ENCODE measurements around the gene PUM1. TPM values are rescaled to one million over a fixed set of nuclear protein-coding genes. Genes with fewer than 3 reads are reported as not detected.
A peak's percentile ranks its signal among the peaks of the same experiment; 100 is the strongest.

PUM1 gene
- total and polyA plus RNA-seq, 2 of the 8 experiments (the other 6 are each of a cell fraction or from before 2014, with no cell fraction given): 122 to 177 TPM

- Histone ChIP-seq H3K23ac (ENCODE audit: insufficient read length) (no peak overlapping the region), H3K18ac (ENCODE audit: extremely low read depth, low read length) (no peak overlapping the region), H3K4me2 (ENCODE audit: insufficient read depth in 1 of 2, low read depth in 2 of 2, low read length in 2 of 2) (no peak overlapping the region), H3K9me3 (ENCODE audit: insufficient read depth in 2 of 2, low read depth in 1 of 2, low read length in 1 of 2) (no peaks in the 10 kb centered on the region), H3K79me1 (ENCODE audit: low read depth, low read length) (no peaks in the 10 kb centered on the region), H4K5ac (ENCODE audit: insufficient read length, low read depth, low read length) (no peak overlapping the region), H2BK12ac (ENCODE audit: low read depth, low read length) (no peak overlapping the region), H2BK20ac (ENCODE audit: low read length) (no peak overlapping the region), H3K4ac (replicated peaks; ENCODE audit: insufficient read length, low read depth, low read length) (no peak overlapping the region), H3K14ac (ENCODE audit: insufficient read length) (no peak overlapping the region), H3K56ac (replicated peaks; ENCODE audit: insufficient read length, low read depth, low read length) (no peak overlapping the region), H2AK5ac (ENCODE audit: low read depth, low read length) (no peak overlapping the region), H3K36me3 (ENCODE audit: control insufficient read depth in 2 of 4, insufficient read depth in 4 of 4, low read length in 3 of 4) (peaks cover 6 to 30% (median 22%) of the 10 kb centered on the region in 4 experiments; a peak in 7 of 8 replicates), H3K79me2 (ENCODE audit: control insufficient read depth in 1 of 2, insufficient read depth in 2 of 2, low read length in 2 of 2) (no peaks in the 10 kb centered on the region), H3K9ac (replicated peaks in 1 of 4; ENCODE audit: extremely low read depth in 1 of 4, low read depth in 3 of 4, low read length in 3 of 4) (no peak overlapping the region), H4K91ac (replicated peaks; ENCODE audit: insufficient read length, low read length) (no peak overlapping the region), H4K8ac (ENCODE audit: extremely low read depth, insufficient read depth, low read length) (no peak overlapping the region; the same call in 1 of the 2 replicates), H4K20me1 (replicated peaks in 1 of 2; ENCODE audit: control insufficient read depth in 1 of 2, insufficient read depth in 2 of 2, low read length in 2 of 2) (peaks cover 4% of the 10 kb centered on the region in 2 experiments), H2BK15ac (ENCODE audit: low read length) (no peak overlapping the region), H3K27ac (ENCODE audit: low read depth, low read length) (no peak overlapping the region), H3K27me3 (replicated peaks in 1 of 4; ENCODE audit: control insufficient read depth in 3 of 4, extremely low read depth in 1 of 4, insufficient read depth in 3 of 4, low read length in 3 of 4) (no peaks in the 10 kb centered on the region), H3K4me3 (ENCODE audit: extremely low read depth in 1 of 4, insufficient read depth in 2 of 4, low read depth in 3 of 4, low read length in 4 of 4) (no peak overlapping the region), H2BK5ac (ENCODE audit: low read depth, low read length) (no peak overlapping the region), H3K4me1 (replicated peaks in 1 of 4; ENCODE audit: control insufficient read depth in 3 of 4, insufficient read depth in 4 of 4, low read length in 3 of 4) (no peaks in the 10 kb centered on the region), H2AFZ (ENCODE audit: low read length) (no peak overlapping the region), H3K23me2 (ENCODE audit: low read depth, low read length) (no peaks in the 10 kb centered on the region), H2BK120ac (replicated peaks; ENCODE audit: low read depth, low read length) (no peak overlapping the region)
- CTCF ChIA-PET (ENCODE audit: partially characterized antibody): interaction anchor here (1.3 to 27.2 kb wide), 6 partner anchors 8 to 211 kb away, joined by 4 to 1519 read pairs (median 42); no protein-coding TSS in a partner anchor
- FAIRE-seq: no peak
- no peak for DNase-seq (ENCODE audit: low read depth in 1 of 2, low spot score in 2 of 2)
- POLR2A ChIA-PET (ENCODE audit: partially characterized antibody): interaction anchor here (0.8 to 5.3 kb wide), 5 partner anchors 9 to 151 kb away, joined by 3 to 16 read pairs (median 4); no protein-coding TSS in a partner anchor
- TF ChIP-seq MAX (IDR thresholded peaks at IDR 0.05): peak; percentile 34; the same call in 1 of the 2 replicates
- peak; percentile 35; the same call in 1 of the 2 replicates for TF ChIP-seq YY1 (IDR thresholded peaks at IDR 0.05; ENCODE audit: low read depth, low read length)
- no peak for TF ChIP-seq HDAC6 (IDR thresholded peaks at IDR 0.05; ENCODE audit: low read depth, low read length)
- TF ChIP-seq POLR2A (IDR thresholded peaks at IDR 0.05; ENCODE audit: control extremely low read depth in 1 of 2, low read depth in 2 of 2, low read length in 2 of 2): peak in 1 of 2 experiments; percentile 53; a peak in 1 of 3 replicates
- TF ChIP-seq SP4 (IDR thresholded peaks at IDR 0.05; ENCODE audit: low read length): 0 out of 2 replicates have a peak, but pooled peaks have one; percentile 45
- TF ChIP-seq POLR2AphosphoS5 (IDR thresholded peaks at IDR 0.05; ENCODE audit: low read depth, low read length): peak; percentile 41; the same call in 1 of the 2 replicates
- no peak for TF ChIP-seq KDM4A (IDR thresholded peaks at IDR 0.05; ENCODE audit: low read depth, low read length, severe bottlenecking)
- TF ChIP-seq TAF7 (optimal IDR thresholded peaks at IDR 0.05; ENCODE audit: borderline replicate concordance, low read depth, low read length): no peak
- no peak for TF ChIP-seq KDM5A (IDR thresholded peaks at IDR 0.05; ENCODE audit: low read length)
- TF ChIP-seq EP300 (IDR thresholded peaks at IDR 0.05; ENCODE audit: borderline replicate concordance in 1 of 2, low read depth in 2 of 2, low read length in 2 of 2): no peak
- no peak for TF ChIP-seq KDM1A (IDR thresholded peaks at IDR 0.05; ENCODE audit: borderline replicate concordance, low read length)
- WGBS, 2 experiments (ENCODE audit: extremely low coverage in 1 of 2, insufficient coverage in 1 of 2, insufficient read length in 1 of 2, insufficient replicate concordance in 2 of 2, low coverage in 1 of 2, low lambda C conversion rate in 2 of 2, missing lambda C conversion rate in 1 of 2): 87% methylated on average over 6 of the region's 6 CpGs; no CpG with 5 or more reads in 1 of the 2 experiments
Observed at GRCh38 chr1:30930631-30931173, 134.8 kb downstream of the PUM1 start.

All from H1 (cell line).